Mesenchymal stem cell (in vitro differentiated cells and primary cell): ENCODE data around the gene SCAF4.
"Not testable (repeated sequence)": the region's sequence is repeated elsewhere in the genome, so short reads cannot be mapped to it uniquely, and the experiment has no call there.

ENCODE experiments used
- DNase-seq: peaks from one replicate; pipeline ENCODE4 v3.0.0-alpha.2; 2013
- H2AFZ ChIP-seq: one replicate; pipeline ENCODE4 v1.6.1; 2013; ENCODE audit warnings: low read depth, mild to moderate bottlenecking, control low read depth, inconsistent platforms, low read length, moderate library complexity
- H2AK5ac ChIP-seq: 2 replicates; pipeline ENCODE4 v1.6.1; 2013; ENCODE audit warnings: low read length, moderate library complexity, mild to moderate bottlenecking, inconsistent platforms; ENCODE audit not compliant: severe bottlenecking
- H2BK120ac ChIP-seq: one replicate; pipeline ENCODE4 v1.6.1; 2013; ENCODE audit warnings: low read depth, mild to moderate bottlenecking, inconsistent platforms, low read length, moderate library complexity
- H2BK12ac ChIP-seq, 2 experiments: one replicate each; pipeline ENCODE4 v1.6.1; 2013; ENCODE audit warnings: inconsistent platforms in 2 of 2, low read length in 2 of 2, mild to moderate bottlenecking in 2 of 2, moderate library complexity in 2 of 2, control low read depth in 1 of 2
- H2BK15ac ChIP-seq: one replicate; pipeline ENCODE4 v1.6.1; 2013; ENCODE audit warnings: mild to moderate bottlenecking, low read depth, inconsistent platforms; ENCODE audit not compliant: poor library complexity, severe bottlenecking
- H2BK5ac ChIP-seq: 2 replicates; pipeline ENCODE4 v1.6.1; 2013; ENCODE audit warnings: low read depth, mild to moderate bottlenecking, low read length, control low read depth, inconsistent platforms; ENCODE audit not compliant: poor library complexity, severe bottlenecking
- H3K14ac ChIP-seq, 2 experiments: one replicate each; pipeline ENCODE4 v1.6.1; 2013; ENCODE audit warnings: inconsistent platforms in 2 of 2, low read length in 2 of 2, control low read depth in 1 of 2, mild to moderate bottlenecking in 1 of 2, moderate library complexity in 1 of 2
- H3K18ac ChIP-seq, 2 experiments: one replicate each; pipeline ENCODE4 v1.6.1; 2013; ENCODE audit warnings: inconsistent platforms in 2 of 2, low read length in 2 of 2, control low read depth in 1 of 2, low read depth in 1 of 2, mild to moderate bottlenecking in 1 of 2
- H3K23ac ChIP-seq, 2 experiments: one replicate each; pipeline ENCODE4 v1.6.1; 2013; ENCODE audit warnings: inconsistent platforms in 2 of 2, low read length in 2 of 2, mild to moderate bottlenecking in 2 of 2, moderate library complexity in 2 of 2, control low read depth in 1 of 2
- H3K27ac ChIP-seq: 2 replicates; pipeline ENCODE4 v1.5.1; 2013; ENCODE audit warnings: mild to moderate bottlenecking, moderate library complexity, low read length, control low read depth, inconsistent platforms; ENCODE audit not compliant: poor library complexity, severe bottlenecking
- H3K27me3 ChIP-seq, 2 experiments: 2 replicates each; pipeline versions ENCODE4 v1.6.1 to v1.7.0; 2013; ENCODE audit warnings: low read length in 2 of 2, mild to moderate bottlenecking in 2 of 2, moderate library complexity in 2 of 2, control low read depth in 1 of 2, inconsistent platforms in 1 of 2; ENCODE audit not compliant: control insufficient read depth in 1 of 2, insufficient read depth in 1 of 2
- H3K36me3 ChIP-seq, 2 experiments: 2 replicates each; pipeline versions ENCODE4 v1.6.1 to v1.7.0; 2013; ENCODE audit warnings: low read length in 2 of 2, control low read depth in 1 of 2, inconsistent platforms in 1 of 2, low read depth in 1 of 2, mild to moderate bottlenecking in 1 of 2; ENCODE audit not compliant: insufficient read depth in 2 of 2, control insufficient read depth in 1 of 2
- H3K4ac ChIP-seq, 2 experiments: one replicate each; pipeline ENCODE4 v1.6.1; 2013; ENCODE audit warnings: inconsistent platforms in 2 of 2, low read length in 2 of 2, mild to moderate bottlenecking in 2 of 2, moderate library complexity in 2 of 2, control low read depth in 1 of 2, low read depth in 1 of 2
- H3K4me1 ChIP-seq: 2 replicates; pipeline ENCODE4 v1.6.1; 2013; ENCODE audit warnings: low read depth, low read length, control low read depth; ENCODE audit not compliant: control insufficient read depth, insufficient read depth
- H3K4me2 ChIP-seq: 2 replicates; pipeline ENCODE4 v1.6.1; 2013; ENCODE audit warnings: low read length, mild to moderate bottlenecking, inconsistent platforms; ENCODE audit not compliant: poor library complexity, severe bottlenecking
- H3K4me3 ChIP-seq, 2 experiments: 2 replicates each; pipeline versions ENCODE4 v1.5.1 to v1.7.0; 2013; ENCODE audit warnings: low read length in 2 of 2, mild to moderate bottlenecking in 2 of 2, control low read depth in 1 of 2, low read depth in 1 of 2; ENCODE audit not compliant: insufficient read depth in 1 of 2
- H3K79me1 ChIP-seq: replicated peaks from 2 replicates; pipeline ENCODE4 v1.6.1; 2013; ENCODE audit warnings: mild to moderate bottlenecking, control low read depth, low read length, inconsistent platforms; ENCODE audit not compliant: poor library complexity, severe bottlenecking
- H3K9ac ChIP-seq: 2 replicates; pipeline ENCODE4 v1.7.0; 2013; ENCODE audit warnings: mild to moderate bottlenecking, low read length, moderate library complexity
- H3K9me3 ChIP-seq: 2 replicates; pipeline ENCODE4 v1.7.0; 2013; ENCODE audit warnings: mild to moderate bottlenecking, low read length; ENCODE audit not compliant: control insufficient read depth
- H4K8ac ChIP-seq: one replicate; pipeline ENCODE4 v1.6.1; 2013; ENCODE audit warnings: inconsistent platforms, mild to moderate bottlenecking, low read length, moderate library complexity
- H4K91ac ChIP-seq: one replicate; pipeline ENCODE4 v1.6.1; 2013; ENCODE audit warnings: mild to moderate bottlenecking, low read length, inconsistent platforms
- WGBS: methylation state at CpG from one replicate; pipeline ENCODE4 v1.1.7; 2013; ENCODE audit warnings: mixed read lengths; 5-methylcytosine and 5-hydroxymethylcytosine counted together

Gene SCAF4

GRCh38 chr21:31741116-31741515, 9.2 kb upstream of the SCAF4 start:
- no peak overlapping the region for H3K18ac ChIP-seq
- H2BK12ac ChIP-seq = no peak overlapping the region
- H2BK5ac ChIP-seq = no peak overlapping the region
- no peak overlapping the region for H3K4ac ChIP-seq
- H4K91ac ChIP-seq = no peak overlapping the region
- no peak overlapping the region for H4K8ac ChIP-seq
- H2AFZ ChIP-seq = no peak overlapping the region
- no peak overlapping the region for H3K14ac ChIP-seq
- no peak overlapping the region for H2BK15ac ChIP-seq
- no peak overlapping the region for H3K27ac ChIP-seq
- H3K4me1 ChIP-seq = no peaks in the 10 kb centered on the region
- H3K23ac ChIP-seq = no peak overlapping the region
- DNase-seq = no peak
- H3K79me1 ChIP-seq = no peaks in the 10 kb centered on the region
- H3K4me2 ChIP-seq = no peak overlapping the region
- peaks cover 7% of the 10 kb centered on the region for H3K9me3 ChIP-seq
- H2BK120ac ChIP-seq = no peak overlapping the region
- H3K27me3 ChIP-seq = no peaks in the 10 kb centered on the region
- no peak overlapping the region for H3K4me3 ChIP-seq
- H3K36me3 ChIP-seq = no peaks in the 10 kb centered on the region
- H3K9ac ChIP-seq = no peak overlapping the region
- no CpG with 5 or more reads among the region's 5 CpGs for WGBS
- H2AK5ac ChIP-seq = no peak overlapping the region

DNA sequence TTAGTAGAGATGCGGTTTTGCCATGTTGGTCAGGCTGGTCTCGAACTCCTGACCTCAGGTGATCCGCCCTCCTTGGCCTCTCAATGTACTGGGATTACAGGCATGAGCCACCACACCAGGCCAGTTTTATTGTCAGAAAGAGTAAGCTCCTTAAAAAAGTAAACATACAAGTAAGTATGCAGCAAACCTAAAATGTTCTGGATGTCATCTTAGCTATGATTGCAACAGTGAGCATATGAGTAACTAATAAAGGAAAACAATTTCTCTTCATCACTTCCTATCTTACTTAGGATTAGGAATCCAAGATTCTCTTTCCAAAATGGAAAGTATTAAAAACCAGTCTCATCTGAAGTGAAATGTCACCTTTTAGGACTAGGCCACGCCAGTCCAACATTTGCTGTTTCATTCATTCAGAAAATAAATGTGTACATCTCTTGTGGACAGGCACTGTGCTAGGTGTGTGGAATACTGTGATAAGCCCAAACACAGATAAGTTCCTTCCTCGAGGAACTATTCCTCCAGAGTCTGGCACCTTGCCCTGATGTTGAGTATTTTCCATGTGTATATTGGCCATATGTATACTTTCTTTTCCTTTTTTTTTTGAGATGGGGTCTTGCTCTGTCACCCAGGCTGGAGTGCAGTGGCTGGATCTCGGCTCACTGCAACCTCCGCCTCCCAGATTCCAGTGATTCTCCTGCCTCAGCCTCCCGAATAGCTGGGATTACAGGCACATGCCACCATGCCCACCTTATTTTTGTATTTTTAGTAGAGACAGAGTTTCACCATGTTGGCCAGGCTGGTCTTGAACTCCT, 5.9 kb upstream of the SCAF4 start:
- H3K27ac ChIP-seq, H3K4me2 ChIP-seq, H3K79me1 ChIP-seq, DNase-seq, H4K91ac ChIP-seq, H3K27me3 ChIP-seq, H3K14ac ChIP-seq, H3K36me3 ChIP-seq, H3K18ac ChIP-seq, H2AFZ ChIP-seq, H2AK5ac ChIP-seq, H2BK12ac ChIP-seq, H3K23ac ChIP-seq, H3K4me1 ChIP-seq, H4K8ac ChIP-seq, H2BK120ac ChIP-seq, H2BK5ac ChIP-seq, H2BK15ac ChIP-seq, H3K4ac ChIP-seq, H3K9me3 ChIP-seq: not testable (repeated sequence)
- peak overlapping the region in 1 of 2 experiments; percentile 16 for H3K4me3 ChIP-seq
- peak overlapping the region; percentile 78 for H3K9ac ChIP-seq
- WGBS = 100% methylated on average over 6 of the region's 8 CpGs

DNA sequence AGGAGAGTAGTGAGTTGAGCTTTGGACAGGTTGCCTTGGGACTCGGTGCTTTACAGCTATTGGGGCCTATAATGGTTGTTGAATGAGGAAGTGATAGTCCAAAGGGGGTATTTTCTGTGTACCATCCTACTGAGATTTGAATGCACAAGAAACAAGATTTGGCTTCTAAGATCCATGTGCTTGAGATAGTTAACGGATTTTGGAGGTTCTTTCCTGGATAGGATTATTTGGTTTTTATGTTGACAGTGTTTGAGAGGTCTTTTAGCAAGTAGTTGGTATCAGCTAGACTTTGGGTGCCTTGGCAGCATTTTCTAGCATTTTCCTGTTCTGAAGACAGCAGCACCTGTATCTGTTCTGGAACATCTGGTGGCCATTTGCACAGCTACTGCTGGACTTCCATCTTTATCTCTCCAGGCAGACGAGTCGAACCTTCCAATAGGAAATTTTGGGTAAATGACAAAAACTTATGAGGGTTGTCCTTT, 3.6 kb upstream of the SCAF4 start:
- DNase-seq = no peak
- no peak overlapping the region for H3K27ac ChIP-seq
- no peak overlapping the region for H2BK120ac ChIP-seq
- H3K9ac ChIP-seq = no peak overlapping the region
- peaks cover 5% of the 10 kb centered on the region for H3K79me1 ChIP-seq
- no peak overlapping the region for H3K4ac ChIP-seq
- no peak overlapping the region for H2AK5ac ChIP-seq
- no peak overlapping the region for H3K18ac ChIP-seq
- 94% methylated on average over 4 of the region's 4 CpGs for WGBS
- H2BK15ac ChIP-seq = no peak overlapping the region
- no peak overlapping the region for H4K91ac ChIP-seq
- H3K14ac ChIP-seq = no peak overlapping the region
- H3K9me3 ChIP-seq = no peaks in the 10 kb centered on the region
- no peak overlapping the region for H2BK5ac ChIP-seq
- H4K8ac ChIP-seq = no peak overlapping the region
- peaks cover 7% of the 10 kb centered on the region for H3K4me1 ChIP-seq
- H3K23ac ChIP-seq = no peak overlapping the region
- H3K36me3 ChIP-seq = no peaks in the 10 kb centered on the region
- H2BK12ac ChIP-seq = no peak overlapping the region
- H2AFZ ChIP-seq = no peak overlapping the region
- H3K4me2 ChIP-seq = no peak overlapping the region
- H3K4me3 ChIP-seq = no peak overlapping the region
- no peaks in the 10 kb centered on the region for H3K27me3 ChIP-seq

DNA sequence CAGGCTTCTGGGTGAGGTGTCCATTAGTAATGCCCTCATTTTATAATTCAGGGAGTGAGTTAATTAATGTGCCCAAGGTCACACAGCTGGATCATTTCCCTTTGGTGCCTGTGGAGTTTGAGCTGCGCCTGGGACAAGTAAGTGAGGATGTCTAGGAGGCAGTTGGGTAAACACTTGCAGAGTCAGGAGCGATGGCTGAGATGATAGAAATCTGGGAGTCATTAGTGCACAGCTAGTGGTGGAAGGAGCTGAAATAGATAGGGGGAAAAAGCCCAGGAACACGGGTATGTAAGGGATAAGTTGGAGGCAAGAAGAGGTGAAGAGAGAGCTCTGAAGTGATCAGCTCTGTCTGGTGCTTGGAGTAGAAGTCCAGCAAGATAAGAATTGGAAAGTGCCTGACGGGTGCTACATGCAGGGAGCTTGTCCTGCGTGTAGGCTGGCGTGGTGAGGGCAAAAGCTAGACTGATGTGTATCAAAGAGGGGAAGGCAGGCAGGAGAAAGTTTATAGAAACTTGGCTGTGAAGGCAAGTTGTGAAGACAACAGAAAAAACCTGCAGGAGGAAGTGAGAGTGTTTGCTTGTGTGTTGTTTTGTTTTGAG, 1.7 kb upstream of the SCAF4 start:
- peak overlapping the region in 1 of 2 experiments; percentile 26 for H3K4ac ChIP-seq
- no peak overlapping the region for H2BK12ac ChIP-seq
- no peak overlapping the region for H3K18ac ChIP-seq
- no peak overlapping the region for H2BK15ac ChIP-seq
- DNase-seq = no peak
- H3K27me3 ChIP-seq = no peaks in the 10 kb centered on the region
- H3K9ac ChIP-seq = peak overlapping the region; percentile 81
- H3K4me2 ChIP-seq = no peak overlapping the region
- no peaks in the 10 kb centered on the region for H3K9me3 ChIP-seq
- H3K14ac ChIP-seq = no peak overlapping the region
- H2AK5ac ChIP-seq = no peak overlapping the region
- no peaks in the 10 kb centered on the region for H3K36me3 ChIP-seq
- H2BK120ac ChIP-seq = no peak overlapping the region
- peaks cover 7% of the 10 kb centered on the region for H3K4me1 ChIP-seq
- H2AFZ ChIP-seq = no peak overlapping the region
- no peak overlapping the region for H3K23ac ChIP-seq
- H4K8ac ChIP-seq = peak overlapping the region; percentile 92
- 83% methylated on average over 6 of the region's 6 CpGs for WGBS
- no peak overlapping the region for H2BK5ac ChIP-seq
- H3K79me1 ChIP-seq = peaks cover 5% of the 10 kb centered on the region
- no peak overlapping the region for H4K91ac ChIP-seq
- H3K27ac ChIP-seq = no peak overlapping the region
- H3K4me3 ChIP-seq = peak overlapping the region in 1 of 2 experiments; percentile 77
